ENCODE measurements around the gene GLYAT.

Gene GLYAT

DNA sequence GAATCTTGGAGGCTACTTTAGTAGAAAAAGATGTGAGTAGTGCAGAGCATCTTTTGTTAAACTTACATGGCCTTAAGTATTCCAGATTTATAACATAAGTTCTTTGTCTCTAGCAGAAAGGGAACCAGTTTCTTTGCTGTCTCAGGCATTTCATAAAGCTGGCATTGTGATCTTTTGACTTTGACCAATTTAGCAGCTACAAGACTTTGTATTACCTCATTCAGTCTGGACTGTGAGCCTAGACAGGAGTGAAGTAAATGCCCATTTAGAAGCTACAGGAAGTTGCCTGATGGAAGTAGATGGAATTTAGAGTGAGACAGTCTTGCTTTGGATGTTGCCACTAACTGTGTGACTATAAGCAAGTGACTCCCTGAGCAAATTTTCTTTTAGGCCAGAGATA is 25.7 kb upstream of the GLYAT start:
- ChIA-PET CTCF (no interaction called here), POLR2A (no interaction called here)
- TF ChIP-seq LEF1 (IDR thresholded peaks at IDR 0.05; ENCODE audit: borderline replicate concordance) (no peak), FOXK2 (IDR thresholded peaks at IDR 0.05) (no peak), L3MBTL2 (conservative IDR thresholded peaks at IDR 0.05) (no peak), BHLHE40 (IDR thresholded peaks at IDR 0.05; ENCODE audit: borderline replicate concordance) (no peak), FOXM1 (IDR thresholded peaks at IDR 0.05; ENCODE audit: borderline replicate concordance) (no peak), CTBP1 (IDR thresholded peaks at IDR 0.05; ENCODE audit: borderline replicate concordance) (no peak), TARDBP (IDR thresholded peaks at IDR 0.05) (no peak), ARNT (IDR thresholded peaks at IDR 0.05) (no peak), NFRKB (IDR thresholded peaks at IDR 0.05) (no peak), ELF4 (IDR thresholded peaks at IDR 0.05) (no peak), HDGF (IDR thresholded peaks at IDR 0.05; ENCODE audit: borderline replicate concordance) (no peak), ZNF384 (IDR thresholded peaks at IDR 0.05) (no peak), PKNOX1 (IDR thresholded peaks at IDR 0.05) (no peak), FOXA1 (IDR thresholded peaks at IDR 0.05) (no peak), SP1 (IDR thresholded peaks at IDR 0.05) (no peak), SUZ12 (IDR thresholded peaks at IDR 0.05) (no peak)
- DNase-seq (ENCODE audit: extremely low spot score): no peak

- CTCF ChIA-PET: no interaction called here
- TF ChIP-seq PKNOX1 (IDR thresholded peaks at IDR 0.05): no peak
- no peak for TF ChIP-seq SUZ12 (IDR thresholded peaks at IDR 0.05)
- no peak for TF ChIP-seq FOXK2 (IDR thresholded peaks at IDR 0.05)
- TF ChIP-seq ELF4 (IDR thresholded peaks at IDR 0.05): no peak
- no peak for TF ChIP-seq BHLHE40 (IDR thresholded peaks at IDR 0.05; ENCODE audit: borderline replicate concordance)
- TF ChIP-seq TARDBP (IDR thresholded peaks at IDR 0.05): no peak
- no peak for TF ChIP-seq SP1 (IDR thresholded peaks at IDR 0.05)
- no peak for TF ChIP-seq L3MBTL2 (conservative IDR thresholded peaks at IDR 0.05)
- no peak for TF ChIP-seq HDGF (IDR thresholded peaks at IDR 0.05; ENCODE audit: borderline replicate concordance)
- no peak for TF ChIP-seq CTBP1 (IDR thresholded peaks at IDR 0.05; ENCODE audit: borderline replicate concordance)
- TF ChIP-seq NFRKB (IDR thresholded peaks at IDR 0.05): no peak
- TF ChIP-seq ARNT (IDR thresholded peaks at IDR 0.05): no peak
- TF ChIP-seq ZNF384 (IDR thresholded peaks at IDR 0.05): no peak
- no peak for TF ChIP-seq FOXA1 (IDR thresholded peaks at IDR 0.05)
- TF ChIP-seq LEF1 (IDR thresholded peaks at IDR 0.05; ENCODE audit: borderline replicate concordance): no peak
- no peak for TF ChIP-seq FOXM1 (IDR thresholded peaks at IDR 0.05; ENCODE audit: borderline replicate concordance)
- POLR2A ChIA-PET: no interaction called here
- DNase-seq (ENCODE audit: extremely low spot score): no peak
These were observed 14.1 kb upstream of the GLYAT start for GRCh38 chr11:58745705-58746364.

- POLR2A ChIA-PET: no interaction called here
- no peak for TF ChIP-seq BHLHE40 (IDR thresholded peaks at IDR 0.05; ENCODE audit: borderline replicate concordance)
- no peak for TF ChIP-seq NFRKB (IDR thresholded peaks at IDR 0.05)
- DNase-seq (ENCODE audit: extremely low spot score): no peak
- CTCF ChIA-PET: no interaction called here
These were observed 13.4 kb upstream of the GLYAT start for GRCh38 chr11:58744988-58745704.

GRCh38 chr11:58742981-58743880 is 11.5 kb upstream of the GLYAT start:
- DNase-seq (ENCODE audit: extremely low spot score): no peak
- CTCF ChIA-PET: no interaction called here
- no peak for TF ChIP-seq FOXA1 (IDR thresholded peaks at IDR 0.05)
- TF ChIP-seq SP1 (IDR thresholded peaks at IDR 0.05): no peak
- no peak for TF ChIP-seq TARDBP (IDR thresholded peaks at IDR 0.05)
- no peak for TF ChIP-seq FOXM1 (IDR thresholded peaks at IDR 0.05; ENCODE audit: borderline replicate concordance)
- no peak for TF ChIP-seq ARNT (IDR thresholded peaks at IDR 0.05)
- TF ChIP-seq NFRKB (IDR thresholded peaks at IDR 0.05): no peak
- TF ChIP-seq LEF1 (IDR thresholded peaks at IDR 0.05; ENCODE audit: borderline replicate concordance): no peak
- TF ChIP-seq L3MBTL2 (conservative IDR thresholded peaks at IDR 0.05): no peak
- no peak for TF ChIP-seq BHLHE40 (IDR thresholded peaks at IDR 0.05; ENCODE audit: borderline replicate concordance)
- TF ChIP-seq ZNF384 (IDR thresholded peaks at IDR 0.05): no peak
- no peak for TF ChIP-seq SUZ12 (IDR thresholded peaks at IDR 0.05)
- no peak for TF ChIP-seq HDGF (IDR thresholded peaks at IDR 0.05; ENCODE audit: borderline replicate concordance)
- no peak for TF ChIP-seq PKNOX1 (IDR thresholded peaks at IDR 0.05)
- no peak for TF ChIP-seq ELF4 (IDR thresholded peaks at IDR 0.05)
- no peak for TF ChIP-seq CTBP1 (IDR thresholded peaks at IDR 0.05; ENCODE audit: borderline replicate concordance)
- no peak for TF ChIP-seq FOXK2 (IDR thresholded peaks at IDR 0.05)

GRCh38 chr11:58742140-58742539 is 10.4 kb upstream of the GLYAT start:
- no peak for TF ChIP-seq SUZ12 (IDR thresholded peaks at IDR 0.05)
- no peak for TF ChIP-seq L3MBTL2 (conservative IDR thresholded peaks at IDR 0.05)
- no peak for TF ChIP-seq CTBP1 (IDR thresholded peaks at IDR 0.05; ENCODE audit: borderline replicate concordance)
- TF ChIP-seq NFRKB (IDR thresholded peaks at IDR 0.05): no peak
- no peak for TF ChIP-seq ARNT (IDR thresholded peaks at IDR 0.05)
- TF ChIP-seq ELF4 (IDR thresholded peaks at IDR 0.05): no peak
- no peak for TF ChIP-seq FOXA1 (IDR thresholded peaks at IDR 0.05)
- no peak for TF ChIP-seq BHLHE40 (IDR thresholded peaks at IDR 0.05; ENCODE audit: borderline replicate concordance)
- TF ChIP-seq FOXM1 (IDR thresholded peaks at IDR 0.05; ENCODE audit: borderline replicate concordance): no peak
- no peak for TF ChIP-seq TARDBP (IDR thresholded peaks at IDR 0.05)
- TF ChIP-seq HDGF (IDR thresholded peaks at IDR 0.05; ENCODE audit: borderline replicate concordance): no peak
- TF ChIP-seq PKNOX1 (IDR thresholded peaks at IDR 0.05): no peak
- no peak for TF ChIP-seq ZNF384 (IDR thresholded peaks at IDR 0.05)
- no peak for TF ChIP-seq LEF1 (IDR thresholded peaks at IDR 0.05; ENCODE audit: borderline replicate concordance)
- TF ChIP-seq SP1 (IDR thresholded peaks at IDR 0.05): no peak
- no peak for TF ChIP-seq FOXK2 (IDR thresholded peaks at IDR 0.05)
- CTCF ChIA-PET: no interaction called here
- POLR2A ChIA-PET: no interaction called here
- no peak for DNase-seq (ENCODE audit: extremely low spot score)

More at GRCh38 chr11:58742981-58743880, 11.5 kb upstream of the GLYAT start:
- POLR2A ChIA-PET: no interaction called here
